GM18870 (cell line): ENCODE measurements around the gene KCNH5.

Experiments
- ATAC-seq: cut with Tn5 transposase; IDR thresholded peaks from one replicate; pipeline ENCODE4 v1.9.1; 2021; ENCODE audit warnings: moderate library complexity; ENCODE audit not compliant: unreplicated experiment

KCNH5 gene

DNA sequence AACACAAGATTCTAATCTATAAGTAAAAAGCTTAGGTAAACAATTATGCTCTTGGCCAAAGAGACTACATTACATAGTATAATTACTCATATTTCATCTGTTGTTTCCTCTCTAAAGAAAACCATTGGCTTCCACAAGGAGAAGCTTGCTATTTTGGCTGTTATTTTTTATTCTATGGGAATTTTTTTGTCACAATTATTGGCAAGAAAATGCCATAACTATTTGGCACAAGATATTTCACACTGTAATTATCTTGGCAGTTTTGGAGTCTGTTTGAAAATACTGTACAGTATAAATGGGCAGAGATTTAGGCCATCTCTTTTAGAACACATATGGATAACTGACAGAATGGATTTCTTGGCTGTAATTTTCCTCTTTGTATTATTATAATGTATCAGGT lies 51.2 kb downstream of the KCNH5 start:
- no peak for ATAC-seq

DNA sequence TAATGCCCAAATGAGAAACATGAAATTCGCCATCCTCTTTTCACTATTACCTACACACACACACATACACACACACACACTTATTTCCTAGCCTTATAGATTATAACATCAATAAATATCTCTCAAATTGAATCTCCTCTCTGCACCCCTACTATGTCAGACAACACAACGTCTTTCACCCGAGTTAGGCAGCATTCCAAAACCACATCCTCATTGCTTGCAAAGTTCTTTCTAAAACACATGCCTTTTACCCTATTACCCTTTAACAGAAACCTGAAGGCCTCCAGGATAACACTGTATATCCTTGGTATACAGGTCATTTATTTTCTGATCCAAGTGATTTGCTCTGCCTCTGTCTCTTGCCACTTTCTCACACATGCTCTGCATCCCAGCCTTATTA lies 56.3 kb downstream of the KCNH5 start:
- no peak for ATAC-seq

DNA sequence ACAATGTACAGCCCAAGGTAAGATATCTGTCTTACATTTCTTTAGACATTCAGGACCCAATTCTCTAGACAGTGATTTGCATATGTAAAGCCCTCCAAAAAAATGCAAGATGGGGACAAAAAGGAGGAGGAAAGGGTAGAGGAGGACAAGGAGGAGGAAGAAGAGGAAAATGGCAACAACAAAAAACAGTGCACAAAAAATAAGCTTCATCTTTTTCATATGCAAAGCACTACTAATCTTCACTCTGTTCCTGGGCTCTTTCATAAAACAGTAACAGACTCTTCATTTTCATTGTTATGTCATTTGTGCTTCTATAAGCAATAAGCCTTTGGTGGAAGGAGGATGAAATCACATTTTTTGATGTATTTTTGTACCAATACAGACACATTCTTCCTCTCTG lies 61.4 kb downstream of the KCNH5 start:
- ATAC-seq = no peak

DNA sequence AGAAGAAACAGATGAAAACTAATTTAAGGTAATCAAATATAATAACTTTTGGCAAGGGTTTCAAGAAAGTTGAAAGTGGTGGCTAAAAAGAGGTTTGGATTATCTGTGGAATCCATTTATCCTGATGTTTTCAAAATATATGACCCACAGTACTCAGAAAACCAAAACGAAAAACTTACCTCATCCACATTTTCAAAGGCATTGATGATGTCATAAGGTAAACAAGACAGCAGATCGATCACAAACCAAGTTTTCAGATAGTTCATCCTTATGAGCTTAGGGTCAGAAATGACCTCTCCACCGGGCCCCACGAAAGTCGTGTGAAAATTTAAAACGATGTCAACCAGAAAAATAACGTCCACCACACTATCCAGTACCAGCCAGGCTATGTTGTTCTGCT lies 64.6 kb downstream of the KCNH5 start:
- ATAC-seq = no peak

DNA sequence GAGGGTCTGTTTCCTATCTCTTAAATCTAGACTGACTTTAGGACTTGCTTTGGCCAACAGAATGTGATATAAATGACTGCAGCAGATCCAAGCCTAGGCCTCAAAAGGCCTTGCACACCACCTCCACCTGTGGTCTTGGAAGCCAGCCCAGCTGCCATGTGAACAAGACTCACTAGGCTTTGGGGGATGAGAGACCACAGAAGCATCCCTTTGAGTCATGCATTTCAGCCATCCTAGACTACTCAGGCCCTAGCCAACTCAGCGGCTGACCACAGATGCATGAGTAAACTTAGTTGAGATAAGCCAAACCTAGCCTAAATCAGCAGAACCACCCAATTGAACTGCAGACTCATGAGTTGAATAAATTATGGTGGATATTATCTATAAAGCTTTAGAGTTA lies 87.7 kb downstream of the KCNH5 start:
- ATAC-seq = no peak

DNA sequence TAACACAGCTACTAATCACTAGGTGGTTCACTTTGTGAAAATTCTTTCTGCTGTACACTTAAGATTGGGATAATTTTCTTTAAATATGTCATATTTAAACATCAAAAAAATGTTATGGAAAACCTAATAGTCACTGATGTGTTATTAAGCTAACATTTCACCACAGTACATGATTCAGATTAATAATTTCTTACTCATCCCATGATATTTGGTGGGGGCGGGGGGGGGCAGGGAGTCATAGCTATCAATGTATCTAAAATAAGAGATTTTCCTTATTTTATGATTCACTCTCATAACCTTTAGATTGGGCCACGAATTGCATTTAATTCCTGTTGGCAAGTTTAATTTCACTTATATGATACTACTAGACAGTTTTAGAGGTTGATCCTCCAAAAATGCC lies 88.8 kb downstream of the KCNH5 start:
- no peak for ATAC-seq

DNA sequence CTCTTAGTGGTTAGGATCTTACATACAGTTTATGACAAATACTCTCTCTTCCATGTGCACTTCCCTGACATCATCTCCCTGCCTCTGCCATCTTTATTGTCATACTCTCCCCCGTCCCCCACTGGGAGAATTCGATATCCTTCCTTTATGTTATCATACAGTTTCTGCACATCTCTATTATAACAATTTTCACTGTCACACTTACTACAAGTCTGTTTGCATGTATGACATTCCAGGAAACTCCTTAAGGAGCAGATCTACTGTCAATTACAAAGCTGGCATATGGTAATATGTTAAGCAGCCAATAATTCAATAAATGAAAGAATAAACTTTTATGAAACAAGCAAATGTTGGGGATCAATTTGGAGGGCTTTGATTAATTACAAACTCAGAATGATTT lies 91.1 kb downstream of the KCNH5 start:
- ATAC-seq = no peak

DNA sequence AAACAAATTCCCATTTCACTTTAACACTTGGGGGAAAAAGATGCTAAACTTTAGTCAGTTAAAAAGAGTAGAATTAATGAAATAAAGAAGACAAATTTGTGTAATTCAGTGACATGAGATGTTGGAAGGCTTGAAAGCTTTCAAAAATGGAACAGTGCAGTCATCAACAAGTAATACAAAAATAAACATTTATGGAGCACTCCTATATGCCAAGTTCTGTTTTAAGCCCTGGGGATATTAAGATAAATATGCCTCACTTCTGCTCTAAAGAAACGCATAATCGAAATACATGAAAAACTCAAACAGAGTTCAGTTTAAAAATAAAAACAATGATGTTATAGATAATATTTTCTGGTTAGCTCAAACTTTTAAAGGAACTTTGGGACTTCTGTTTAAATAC lies 93.0 kb downstream of the KCNH5 start:
- ATAC-seq = no peak

DNA sequence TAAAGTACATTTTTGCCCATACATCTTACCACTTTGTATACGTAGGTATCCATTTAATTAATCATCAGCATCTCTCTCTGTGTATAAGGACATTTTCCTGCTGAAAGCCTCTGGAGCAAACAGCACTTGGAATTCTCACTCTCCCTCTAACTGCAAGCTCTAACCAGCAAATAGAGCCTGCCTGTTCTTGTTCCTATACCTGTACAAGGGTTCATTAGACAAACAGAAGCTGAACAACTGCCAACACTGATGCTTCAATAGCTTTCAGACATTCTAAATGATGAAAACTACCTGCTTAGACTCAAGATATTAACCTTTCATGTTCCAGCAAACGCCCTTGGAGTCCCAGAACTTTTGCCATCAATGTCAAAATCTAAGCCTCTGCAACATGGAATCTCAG lies 98.0 kb downstream of the KCNH5 start:
- no peak for ATAC-seq

DNA sequence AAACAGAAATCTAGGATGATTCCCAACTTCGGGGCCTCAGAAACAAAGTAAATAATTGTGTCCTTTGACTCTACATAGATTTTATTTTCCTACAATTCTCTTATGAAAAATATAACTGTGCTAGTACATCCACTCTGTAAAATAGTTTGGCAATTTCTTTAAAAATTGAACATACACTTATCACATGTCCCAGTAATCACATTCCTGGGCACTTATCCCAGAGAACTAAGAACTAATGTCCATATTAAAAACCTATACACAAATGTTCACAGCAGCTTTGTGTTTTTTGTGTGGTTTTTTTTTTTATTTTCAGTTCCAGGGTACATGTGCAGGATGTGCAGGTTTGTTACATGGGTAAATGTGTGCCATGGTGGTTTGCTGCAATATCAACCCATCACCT lies 99.0 kb downstream of the KCNH5 start:
- ATAC-seq = no peak

DNA sequence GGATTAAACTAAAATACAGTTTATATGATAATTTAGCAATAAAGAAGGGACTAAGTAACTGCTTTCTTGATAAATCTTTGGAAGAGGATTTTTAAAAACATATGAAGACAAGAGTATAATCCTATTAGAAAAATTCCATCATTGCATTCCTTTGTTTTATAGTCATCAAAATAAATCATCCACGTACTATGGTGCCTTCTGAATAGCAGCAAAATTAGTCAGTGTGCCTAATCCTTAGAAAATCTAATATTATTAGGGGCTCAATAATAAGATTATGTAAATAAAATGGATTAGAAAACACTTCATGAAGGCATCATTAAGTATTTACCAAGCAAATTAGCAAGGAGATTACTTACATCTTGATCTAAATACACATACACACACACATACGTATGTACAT lies 102.1 kb downstream of the KCNH5 start:
- ATAC-seq = no peak

DNA sequence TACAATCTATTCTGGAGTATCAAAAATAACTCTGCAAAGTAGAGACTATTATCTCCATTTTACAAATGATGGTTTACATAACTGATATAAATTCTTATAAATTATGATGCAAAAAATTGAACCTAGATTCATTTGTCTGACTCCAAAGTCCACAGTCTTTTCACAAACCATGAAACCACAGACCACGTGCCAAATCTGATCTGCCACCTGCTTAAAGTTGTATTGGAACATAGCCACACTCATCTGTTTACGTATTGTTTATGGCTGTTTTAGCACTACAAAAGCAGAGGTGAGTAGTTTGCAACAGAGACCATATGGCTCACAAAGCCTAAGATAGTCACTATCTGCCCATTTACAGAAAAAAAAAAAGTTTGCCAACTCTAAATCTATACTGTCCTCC lies 105.3 kb downstream of the KCNH5 start:
- no peak for ATAC-seq

DNA sequence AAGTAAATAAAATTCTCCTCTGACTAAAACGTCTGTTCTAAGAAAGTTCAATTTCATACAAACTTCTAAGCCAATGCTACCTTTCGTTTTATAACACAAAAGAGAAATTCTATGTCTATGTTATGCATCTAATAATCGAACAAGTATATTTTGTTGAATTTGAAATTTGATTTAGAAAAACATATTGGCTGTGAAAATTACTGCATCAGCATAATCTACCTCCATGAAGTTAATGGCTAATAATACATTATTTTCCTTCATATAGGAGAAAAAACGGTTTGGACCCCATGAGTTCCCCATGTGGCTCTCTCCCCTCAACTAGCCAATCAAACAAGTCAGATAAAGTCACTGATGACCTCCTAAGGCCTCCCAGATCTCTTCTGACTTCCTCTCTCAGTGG lies 106.5 kb downstream of the KCNH5 start:
- no peak for ATAC-seq

DNA sequence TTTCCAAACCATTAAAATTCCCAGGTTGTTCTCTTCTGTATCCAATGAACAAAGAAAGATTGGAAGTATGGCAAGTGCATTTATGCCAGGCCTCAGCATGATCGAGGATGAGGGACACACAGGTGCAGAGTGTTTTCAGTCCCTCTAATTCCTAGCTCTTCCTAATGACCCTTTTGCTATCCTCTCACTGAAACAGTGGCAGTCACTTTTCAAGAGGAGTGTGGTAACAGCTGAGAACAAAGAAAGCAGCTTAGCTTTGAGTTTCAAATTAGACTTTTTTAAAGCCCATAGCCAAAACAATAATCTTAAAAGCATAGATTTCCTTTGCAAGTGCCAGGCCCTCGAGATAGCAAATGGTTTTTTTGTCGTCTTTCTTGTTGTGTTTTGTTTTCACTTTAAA lies 110.8 kb downstream of the KCNH5 start:
- ATAC-seq = no peak

DNA sequence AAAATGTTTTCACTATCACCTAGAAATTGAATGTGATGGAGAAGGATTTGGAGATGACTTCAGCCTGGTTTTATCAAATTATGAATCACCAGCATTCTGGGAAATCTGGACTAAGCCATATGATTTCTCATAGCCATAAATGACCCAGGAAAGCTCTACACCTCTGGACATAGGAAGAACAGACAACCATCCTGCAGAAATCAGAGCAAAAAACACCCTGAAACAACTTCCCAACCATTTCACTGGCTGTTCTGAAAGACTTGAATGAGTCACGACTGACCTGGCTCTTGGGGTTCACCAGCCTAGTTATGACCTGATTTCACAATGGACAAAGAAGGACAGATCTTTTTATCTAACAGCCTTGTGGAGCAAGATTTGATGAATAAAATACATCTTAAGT lies 123.8 kb downstream of the KCNH5 start:
- ATAC-seq = no peak

DNA sequence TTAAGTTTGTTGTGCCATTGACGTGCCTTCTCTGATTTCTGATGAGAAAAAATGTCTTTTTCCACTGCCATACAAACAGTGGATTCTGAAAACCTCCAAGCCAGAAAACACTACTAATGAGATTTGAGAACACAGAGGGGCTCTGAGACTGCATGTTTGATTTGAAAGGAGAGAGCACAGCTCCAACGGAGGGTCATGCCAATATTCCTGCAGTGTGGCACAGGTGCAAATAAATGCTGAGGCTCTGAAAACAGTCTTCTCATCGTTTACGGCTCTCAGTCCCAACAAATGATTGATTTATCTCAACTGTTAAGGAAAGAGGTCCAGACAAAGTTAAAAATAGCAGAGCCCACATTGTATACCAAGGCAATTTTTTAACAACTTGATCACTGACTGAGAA lies 128.7 kb downstream of the KCNH5 start:
- ATAC-seq = no peak

DNA sequence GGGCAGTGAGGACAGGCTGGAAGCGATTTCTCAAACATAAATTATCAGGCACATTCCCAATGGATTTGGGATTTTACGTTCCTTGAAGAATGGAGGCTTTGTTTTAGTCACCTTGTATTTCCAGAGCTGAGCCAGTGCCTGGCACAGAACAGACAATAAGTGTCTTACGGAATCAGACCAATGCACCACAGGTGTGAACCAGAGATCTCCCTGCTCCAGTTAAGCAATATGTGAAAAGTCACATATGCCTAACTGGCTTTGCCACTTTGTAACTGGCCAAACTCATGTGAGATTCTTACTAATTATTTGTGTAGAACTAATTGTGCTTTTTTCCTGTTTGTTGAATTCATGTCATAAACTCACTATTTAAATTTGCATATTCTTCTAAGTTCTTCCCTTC lies 130.4 kb downstream of the KCNH5 start:
- ATAC-seq = no peak

DNA sequence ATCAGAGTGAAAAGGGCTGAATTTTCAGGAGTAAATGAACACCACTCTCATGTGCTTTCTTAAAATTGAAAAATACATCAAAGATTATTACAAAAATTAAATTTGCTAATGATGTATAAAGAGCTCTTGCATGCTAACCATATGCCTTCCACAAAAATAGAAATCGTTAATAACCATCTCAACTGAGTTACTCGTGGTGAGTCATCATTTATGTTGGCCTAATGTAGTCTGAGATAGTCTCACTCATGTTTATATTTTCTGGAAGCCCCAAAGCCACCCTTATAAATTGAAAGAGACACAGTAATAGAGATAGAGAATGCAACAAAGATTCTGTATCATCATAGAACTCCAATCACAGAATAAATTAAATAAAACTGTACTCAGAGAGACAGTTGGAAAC lies 131.2 kb downstream of the KCNH5 start:
- no peak for ATAC-seq

DNA sequence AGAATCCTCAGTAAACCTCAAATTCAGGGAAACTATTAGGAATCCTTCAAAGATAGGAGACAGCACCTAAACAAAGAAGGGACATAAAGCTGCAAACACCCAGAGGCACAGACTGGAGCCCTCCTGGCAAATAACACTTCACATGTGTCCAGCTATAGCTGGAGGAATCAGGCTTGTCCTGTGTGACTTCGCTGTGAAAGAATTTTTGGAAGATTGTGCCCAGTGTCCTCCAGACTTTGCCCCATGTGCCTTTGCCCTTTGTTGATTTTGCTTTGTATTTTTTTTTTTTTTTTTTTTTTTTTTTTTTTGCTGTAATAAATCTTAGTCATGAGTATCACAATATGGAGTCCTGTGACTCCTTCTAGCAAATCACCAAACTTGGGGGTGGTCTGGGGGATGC lies 136.8 kb downstream of the KCNH5 start:
- no peak for ATAC-seq

DNA sequence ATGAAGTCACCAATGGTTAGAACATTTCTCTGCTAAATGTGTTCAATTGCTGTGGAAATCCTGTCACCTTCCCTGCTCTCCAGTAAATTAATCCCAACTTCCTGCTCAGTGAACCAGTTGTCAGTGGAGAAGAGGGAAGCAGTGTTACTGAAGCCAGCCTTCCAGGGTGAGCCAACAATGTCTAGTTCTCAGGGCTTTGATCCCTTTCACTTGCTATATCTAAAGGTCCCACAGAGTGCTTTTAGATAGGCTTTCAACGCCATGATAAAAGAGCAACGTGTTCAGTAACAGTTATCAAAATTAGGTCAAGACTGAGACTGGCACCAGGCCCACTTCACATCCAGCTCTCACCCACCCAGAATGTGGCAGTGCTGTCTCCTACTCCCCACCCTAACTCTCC lies 139.7 kb downstream of the KCNH5 start:
- ATAC-seq = no peak

DNA sequence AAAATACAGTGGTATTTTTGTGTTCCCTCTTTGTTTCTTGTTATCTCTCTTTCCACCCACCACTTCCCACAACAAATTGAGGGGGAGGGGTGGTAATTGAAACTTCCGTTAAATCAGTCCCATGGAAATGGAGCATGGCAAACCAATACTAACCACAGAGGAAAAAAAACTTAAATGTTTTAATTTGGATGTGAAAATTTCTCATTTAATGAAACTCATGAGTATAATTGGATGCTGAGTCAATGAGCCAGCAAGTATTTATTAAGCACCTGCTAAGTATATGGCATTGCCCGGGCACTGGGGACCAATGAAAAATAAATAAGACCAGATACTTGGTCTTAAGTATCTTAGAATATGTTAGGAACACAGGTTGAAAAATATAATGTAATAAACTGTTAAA lies 147.5 kb downstream of the KCNH5 start:
- no peak for ATAC-seq

DNA sequence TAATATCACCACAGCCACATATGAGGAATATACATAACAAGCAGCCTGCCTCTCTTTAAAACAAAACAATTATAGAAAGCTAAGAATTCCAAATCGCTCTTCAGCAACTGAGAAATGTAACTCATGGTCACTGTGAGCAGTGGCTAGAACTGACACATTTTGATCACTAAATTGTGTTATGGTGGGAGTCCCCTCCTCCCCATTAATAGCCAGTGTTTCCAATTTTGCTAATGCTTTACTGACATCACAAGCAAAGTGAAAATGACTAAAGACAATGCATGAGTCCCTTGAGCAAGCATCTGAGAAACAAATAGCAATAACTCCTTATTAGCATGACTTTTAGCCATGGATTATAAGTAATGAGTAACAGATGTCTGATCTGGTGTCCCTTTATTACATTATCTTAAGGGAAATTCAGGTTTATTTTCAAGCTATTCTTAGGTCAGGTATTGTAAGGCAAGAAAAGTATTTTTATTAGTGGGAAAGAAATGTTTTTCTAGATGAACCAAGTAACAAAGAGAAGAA lies 148.3 kb downstream of the KCNH5 start:
- no peak for ATAC-seq

DNA sequence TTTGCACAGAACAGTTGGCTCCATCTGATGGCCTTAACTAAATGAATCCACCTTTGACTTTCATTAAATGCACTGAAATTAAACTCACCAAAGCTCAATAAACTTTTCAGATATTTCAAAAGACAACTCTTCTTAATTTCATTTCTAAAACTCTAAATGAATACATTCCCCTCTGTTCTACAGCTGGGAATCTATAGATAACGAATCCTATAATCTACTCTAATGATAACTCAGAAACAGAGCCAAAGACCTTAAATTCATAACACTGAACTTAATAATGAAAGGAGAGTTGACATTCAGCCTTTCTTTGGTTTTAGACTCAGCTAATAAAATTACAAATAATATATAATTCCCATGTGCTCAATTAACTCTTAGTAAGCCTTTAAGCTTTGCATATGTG lies 150.5 kb downstream of the KCNH5 start:
- no peak for ATAC-seq

DNA sequence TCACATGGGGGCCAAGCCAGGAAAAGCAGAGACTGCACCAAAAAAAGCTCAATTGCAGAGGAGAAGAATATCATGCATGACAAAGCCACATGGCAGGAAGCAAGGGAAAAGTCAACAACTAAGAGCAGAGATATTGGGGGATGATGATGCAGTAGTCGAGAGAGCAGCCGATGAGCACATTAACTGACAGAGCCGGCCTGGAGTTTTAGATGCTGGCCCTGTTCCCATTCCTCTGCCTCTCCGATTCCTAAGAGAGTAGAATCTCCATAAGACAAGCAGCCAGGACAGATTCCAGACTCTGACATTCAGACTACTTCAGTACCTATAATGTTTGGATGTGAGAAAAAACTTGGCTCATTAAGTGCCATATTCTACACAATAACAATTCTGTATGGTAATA lies 155.9 kb downstream of the KCNH5 start:
- no peak for ATAC-seq
